OCI-LY1 (cell line): Measurements from ENCODE around the gene PDE8A.

Experiments
- CTCF ChIP-seq: fragments of 200-600 bp; sonication (generic), shearing (Covaris generic); IDR thresholded peaks from 2 replicates; pipeline ENCODE4 v1.5.1; 2017; ENCODE audit warnings: mild to moderate bottlenecking, antibody characterized with exemption, low read length, moderate library complexity, mixed read lengths
- EZH2 ChIP-seq: fragments of 200-600 bp; sonication (generic), shearing (Covaris generic); IDR thresholded peaks from 2 replicates; pipeline ENCODE4 v1.8.0; 2017; ENCODE audit warnings: borderline replicate concordance, mixed run types, mild to moderate bottlenecking, antibody characterized with exemption, low read length, moderate library complexity, mixed read lengths

GRCh38 chr15:85139391-85139790 lies 157.7 kb downstream of the PDE8A start:
- TF ChIP-seq CTCF (no peak), EZH2 (no peak)
